HepG2 (cell line): Measurements from ENCODE around the gene SEC14L6. TPM values are rescaled to one million over a fixed set of nuclear protein-coding genes. Genes with fewer than 3 reads are reported as not detected.

Source experiments
- BCL6 ChIP-seq: IDR thresholded peaks from 2 replicates; pipeline ENCODE4 v1.6.1; 2016; ENCODE audit warnings: missing genetic modification reagents, missing compliant biosample characterization
- CEBPB ChIP-seq: IDR thresholded peaks from 2 replicates; pipeline ENCODE4 v1.6.1; 2011; ENCODE audit warnings: low read depth, low read length, improper control_type of control experiment, borderline replicate concordance
- CEBPG ChIP-seq: IDR thresholded peaks from 2 replicates; pipeline ENCODE4 v1.6.1; 2016
- HNRNPL ChIP-seq: fragments of 200-400 bp; formaldehyde crosslinking; IDR thresholded peaks from 2 replicates; pipeline ENCODE4 v1.6.1; 2017; ENCODE audit warnings: mild to moderate bottlenecking, low read depth, low read length
- KDM1A ChIP-seq: IDR thresholded peaks from 2 replicates; pipeline ENCODE4 v1.6.1; 2016; ENCODE audit warnings: missing compliant biosample characterization
- MAFF ChIP-seq: IDR thresholded peaks from 2 replicates; pipeline ENCODE4 v1.6.1; 2011; ENCODE audit warnings: low read depth, low read length, improper control_type of control experiment
- MED1 ChIP-seq: sonication (generic); formaldehyde crosslinking; IDR thresholded peaks from 2 replicates; pipeline ENCODE4 v1.4.0; 2020; ENCODE audit warnings: missing genetic modification reagents
- NFAT5 ChIP-seq: sonication (generic); formaldehyde crosslinking; IDR thresholded peaks from 2 replicates; pipeline ENCODE4 v1.4.0; 2020; ENCODE audit warnings: missing genetic modification reagents
- PLRG1 ChIP-seq: fragments of 450-650 bp; conservative IDR thresholded peaks from 2 replicates; pipeline ENCODE4 v1.6.1; 2016
- RAD51 ChIP-seq: fragments of 450-650 bp; IDR thresholded peaks from 2 replicates; pipeline ENCODE4 v1.6.1; 2016; ENCODE audit warnings: borderline replicate concordance
- RARA ChIP-seq: IDR thresholded peaks from 2 replicates; pipeline ENCODE4 v1.6.1; 2016; ENCODE audit warnings: missing genetic modification reagents, missing compliant biosample characterization
- SIX1 ChIP-seq: sonication (generic); formaldehyde crosslinking; IDR thresholded peaks from 2 replicates; pipeline ENCODE4 v1.4.0; 2020; ENCODE audit warnings: missing genetic modification reagents, borderline replicate concordance
- SMC3 ChIP-seq: IDR thresholded peaks from 2 replicates; pipeline ENCODE4 v1.6.1; 2011; ENCODE audit warnings: low read length, improper control_type of control experiment
- SOX6 ChIP-seq, 2 experiments: fragments of 450-650 bp in 1 of 2; sonication (generic) in 1 of 2; formaldehyde crosslinking in 1 of 2; IDR thresholded peaks; 2 replicates each; pipeline versions ENCODE4 v1.4.0 to v1.6.1; 2017 to 2020; ENCODE audit warnings: antibody characterized with exemption in 1 of 2, mild to moderate bottlenecking in 1 of 2, missing genetic modification reagents in 1 of 2
- U2AF1 ChIP-seq: fragments of 200-400 bp; formaldehyde crosslinking; optimal IDR thresholded peaks from 2 replicates; pipeline ENCODE3; 2017; ENCODE audit warnings: mild to moderate bottlenecking, low read depth, low read length
- ZFY ChIP-seq: sonication (generic); formaldehyde crosslinking; IDR thresholded peaks from 2 replicates; pipeline ENCODE4 v1.4.0; 2020; ENCODE audit warnings: missing genetic modification reagents
- ZNF501 ChIP-seq: sonication (generic); formaldehyde crosslinking; IDR thresholded peaks from 2 replicates; pipeline ENCODE4 v1.5.1; 2020; ENCODE audit warnings: mild to moderate bottlenecking, moderate library complexity, missing genetic modification reagents
- ZNF614 ChIP-seq: IDR thresholded peaks from 2 replicates; pipeline ENCODE4 v1.6.1; 2018; ENCODE audit warnings: missing biosample characterization, missing genetic modification reagents, inconsistent platforms, borderline replicate concordance
- ZNF710 ChIP-seq: sonication (generic); formaldehyde crosslinking; IDR thresholded peaks from 2 replicates; pipeline ENCODE4 v1.5.0; 2020; ENCODE audit warnings: mild to moderate bottlenecking, missing genetic modification reagents, borderline replicate concordance
- ZNF883 ChIP-seq: sonication (generic); formaldehyde crosslinking; IDR thresholded peaks from 2 replicates; pipeline ENCODE4 v1.5.1; 2020; ENCODE audit warnings: mild to moderate bottlenecking, missing genetic modification reagents; ENCODE audit errors: not compliant biosample characterization
- polyA plus RNA-seq, 8 experiments: library from polyadenylated mRNA; depleted of rRNA in 3 of 8; stranded (reverse) in 7 of 8; unstranded in 1 of 8; fragments of >200 nt; fragmentation: Illumina TruSeq in 4 of 8; extraction: Trizol in 4 of 8; gene quantifications; 2 replicates each; pipeline versions ENCODE4 v1.2.1 to v1.2.3, GENCODE V29; 2011 to 2016; ENCODE audit warnings: low read depth in 4 of 8, missing spikeins in 1 of 8, mixed read lengths in 1 of 8; ENCODE audit not compliant: insufficient read depth in 1 of 8
- total RNA-seq, 5 experiments: library from RNA; depleted of rRNA; stranded (reverse); fragments of >200 nt; fragmentation: Illumina TruSeq; extraction: Trizol; gene quantifications; 2 replicates each; pipeline ENCODE4 v1.2.3, GENCODE V29; 2016; ENCODE audit warnings: low read depth in 1 of 5

The SEC14L6 gene
- total and polyA plus RNA-seq, 2 of the 13 experiments (the other 11 are each of a cell fraction or from before 2014, with no cell fraction given) = 0.09 to 9.3 TPM

- TF ChIP-seq NFAT5 (CRISPR knock-in tag) (no peak), RARA (0 out of 2 replicates have a peak, but pooled peaks have one; percentile 4), BCL6 (CRISPR knock-in tag) (peak; percentile 76), U2AF1 (no peak), MAFF (no peak), KDM1A (CRISPR knock-in tag) (no peak), ZNF710 (CRISPR knock-in tag) (0 out of 2 replicates have a peak, but pooled peaks have one; percentile 17), CEBPG (CRISPR knock-in tag) (no peak), ZFY (no peak; the same call in 1 of the 2 replicates), ZNF614 (CRISPR knock-in tag) (0 out of 2 replicates have a peak, but pooled peaks have one; percentile 18), HNRNPL (no peak), MED1 (CRISPR knock-in tag) (0 out of 2 replicates have a peak, but pooled peaks have one; percentile 8), CEBPB (no peak), RAD51 (no peak), SMC3 (no peak), ZNF883 (CRISPR knock-in tag) (no peak), SIX1 (CRISPR knock-in tag) (no peak), SOX6 (IDR thresholded peaks at IDR 0.05) (no peak), SOX6 (CRISPR knock-in tag; IDR thresholded peaks at IDR 0.05) (peak; percentile 34; the same call in 1 of the 2 replicates), ZNF501 (CRISPR knock-in tag) (peak; percentile 40; the same call in 1 of the 2 replicates), PLRG1 (no peak)
Measured at GRCh38 chr22:30573594-30574094, 27.1 kb upstream of the SEC14L6 start (continued).
